GM19455 (cell line): ENCODE data around the gene RBBP8NL.
A peak's percentile ranks its signal among the peaks of the same experiment; 100 is the strongest.

ENCODE experiments used
- ATAC-seq: cut with Tn5 transposase; IDR thresholded peaks from one replicate; pipeline ENCODE4 v1.9.1; 2021; ENCODE audit not compliant: unreplicated experiment

Gene RBBP8NL

DNA sequence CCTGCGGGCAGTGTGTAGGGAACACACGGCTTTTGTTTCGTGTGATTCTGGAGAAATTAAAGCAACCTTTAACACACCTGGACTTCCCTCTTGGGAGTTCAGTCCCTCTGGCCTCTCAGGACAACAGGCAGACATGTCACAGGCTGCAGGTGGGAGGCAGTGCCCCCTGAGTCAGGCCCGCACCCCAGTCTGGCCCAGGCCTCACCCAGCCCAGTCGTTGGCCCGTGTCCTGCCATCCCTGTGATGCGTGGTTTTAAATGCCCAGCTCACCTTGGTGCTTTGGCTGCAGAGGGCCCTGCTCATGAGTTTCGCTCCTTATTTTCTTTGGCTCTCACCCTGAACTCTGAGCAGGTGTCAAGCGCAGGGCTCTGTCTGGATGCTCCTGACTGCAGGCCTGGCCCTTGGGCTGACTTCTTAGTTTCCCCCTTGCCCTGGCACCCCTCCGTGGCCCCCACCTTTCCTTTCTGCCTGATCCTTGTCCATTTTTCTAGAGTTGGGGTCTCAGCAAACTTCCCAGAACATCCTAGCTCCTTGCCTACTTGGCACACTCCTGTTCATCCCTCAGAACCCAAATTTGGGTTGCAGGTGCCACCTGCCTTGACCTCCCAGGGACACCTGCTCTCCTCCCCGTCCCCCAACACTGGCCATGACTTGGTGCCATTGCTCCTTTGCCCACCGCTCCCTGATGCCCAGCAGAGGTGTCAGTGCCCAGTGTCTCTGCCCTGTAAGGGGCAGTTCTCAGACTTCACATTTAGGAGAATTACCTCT, 18.1 kb downstream of the RBBP8NL start:
- no peak for ATAC-seq

DNA sequence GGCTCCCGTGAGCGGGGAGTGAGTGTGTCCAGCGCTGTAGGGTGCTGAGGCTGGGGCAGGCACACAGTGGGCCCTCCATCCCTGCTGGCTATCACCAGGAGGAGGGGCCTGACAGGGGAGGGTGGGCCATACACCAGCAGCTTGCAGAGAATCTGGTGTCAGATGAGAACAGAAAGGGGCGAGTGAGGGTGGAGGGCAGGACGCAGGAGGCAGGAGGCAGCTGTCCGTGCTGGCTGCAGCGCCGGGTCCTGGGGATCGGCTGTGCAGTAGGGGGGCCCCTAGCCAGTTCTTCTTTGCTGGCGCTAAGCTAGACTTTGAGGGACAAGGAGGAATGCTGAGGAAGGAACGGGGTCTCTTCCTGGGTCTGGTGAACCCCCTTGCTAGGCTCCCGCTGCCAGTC, 18.7 kb downstream of the RBBP8NL start:
- no peak for ATAC-seq

DNA sequence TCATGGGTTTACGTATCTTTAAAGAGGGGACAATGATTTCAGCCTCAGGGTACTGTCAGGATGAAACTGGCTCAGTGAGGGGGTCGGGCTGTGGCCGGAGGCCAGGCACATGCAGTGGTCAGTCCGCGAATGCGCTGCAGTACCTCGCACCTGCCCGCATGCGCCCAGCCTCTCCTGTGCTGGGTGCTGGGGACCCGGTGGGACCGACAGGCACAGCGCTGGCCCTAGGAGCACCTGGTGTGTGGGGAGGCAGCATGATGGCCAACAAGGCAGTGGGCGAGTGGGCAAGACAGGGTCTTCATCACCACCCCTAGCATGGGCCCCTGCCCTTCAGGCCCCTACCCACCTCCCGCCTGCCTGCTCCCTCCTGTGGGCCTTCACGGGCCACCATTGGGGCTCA, 19.3 kb downstream of the RBBP8NL start:
- no peak for ATAC-seq

DNA sequence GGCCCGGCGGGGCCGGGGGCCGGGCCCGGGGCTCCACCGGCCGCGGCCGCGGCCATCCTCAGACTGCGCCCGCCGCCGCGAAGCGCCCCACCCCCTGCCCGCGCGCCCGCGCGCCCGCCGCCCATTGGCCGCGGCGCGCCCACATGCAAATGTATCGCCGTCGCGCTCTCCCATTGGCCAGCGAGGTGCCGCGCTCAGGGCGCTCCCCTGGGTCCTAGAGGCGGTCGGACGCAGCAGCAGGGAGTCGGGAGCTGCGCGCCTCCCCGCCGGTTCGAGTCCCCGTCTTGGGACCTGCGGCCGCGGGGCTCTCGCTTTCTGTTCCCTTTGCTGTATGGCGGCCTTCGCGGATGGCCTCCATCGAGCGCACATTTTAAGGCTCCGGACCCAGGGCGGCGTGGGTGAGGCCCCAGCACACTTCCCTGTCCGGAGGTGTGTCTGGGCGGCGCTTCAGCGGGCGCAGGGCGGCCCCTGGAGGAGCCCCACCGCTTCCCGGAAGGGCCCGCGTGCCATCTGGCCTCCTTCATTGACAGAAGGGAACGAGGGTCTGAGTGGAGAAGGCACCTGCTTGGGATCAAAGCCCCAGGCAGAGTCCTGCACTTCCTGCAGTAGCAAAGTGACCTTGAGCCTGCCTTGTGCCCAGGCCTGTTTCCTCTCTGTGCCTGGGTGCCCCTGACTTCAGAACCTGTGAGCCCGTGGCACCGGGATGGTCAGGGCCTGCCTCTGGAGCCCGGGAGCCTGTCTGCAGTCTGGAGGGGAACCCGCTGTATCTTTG, 19.9 kb downstream of the RBBP8NL start, which contains the start of gene CABLES2:
Gene CABLES2 (minus strand): TSS at position 65 of the 772 bp plus-strand sequence. CDS start 9 bp downstream, at position 56.
- ATAC-seq = peak; percentile 85

DNA sequence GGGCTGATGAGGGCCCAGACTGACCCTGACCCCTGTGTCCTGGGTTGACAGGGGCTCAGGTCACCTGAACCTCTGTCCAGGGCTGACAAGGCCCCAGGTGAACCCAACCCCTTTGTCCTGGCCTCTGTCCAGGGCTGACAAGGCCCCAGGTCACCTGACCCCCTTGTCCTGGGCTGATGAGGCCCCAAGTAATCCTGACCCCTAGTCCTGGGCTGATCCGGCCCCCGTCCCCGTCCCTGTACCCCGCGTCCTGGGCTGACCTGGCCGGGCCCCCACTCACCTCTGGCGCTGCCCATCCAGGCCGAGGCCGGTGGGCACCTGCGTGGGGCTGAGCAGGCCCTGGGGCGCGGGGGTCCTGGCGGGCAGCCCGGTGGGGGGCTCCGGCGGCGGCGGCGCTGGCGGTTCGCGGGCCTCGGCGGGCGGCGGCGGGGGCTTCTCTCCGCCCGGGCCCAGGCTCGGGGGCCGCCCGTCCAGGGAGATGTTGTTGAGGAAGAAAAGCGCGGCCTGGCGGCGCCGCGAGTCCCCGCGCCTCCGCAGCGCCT, 20.6 kb downstream of the RBBP8NL start:
- peak; percentile 7 for ATAC-seq

DNA sequence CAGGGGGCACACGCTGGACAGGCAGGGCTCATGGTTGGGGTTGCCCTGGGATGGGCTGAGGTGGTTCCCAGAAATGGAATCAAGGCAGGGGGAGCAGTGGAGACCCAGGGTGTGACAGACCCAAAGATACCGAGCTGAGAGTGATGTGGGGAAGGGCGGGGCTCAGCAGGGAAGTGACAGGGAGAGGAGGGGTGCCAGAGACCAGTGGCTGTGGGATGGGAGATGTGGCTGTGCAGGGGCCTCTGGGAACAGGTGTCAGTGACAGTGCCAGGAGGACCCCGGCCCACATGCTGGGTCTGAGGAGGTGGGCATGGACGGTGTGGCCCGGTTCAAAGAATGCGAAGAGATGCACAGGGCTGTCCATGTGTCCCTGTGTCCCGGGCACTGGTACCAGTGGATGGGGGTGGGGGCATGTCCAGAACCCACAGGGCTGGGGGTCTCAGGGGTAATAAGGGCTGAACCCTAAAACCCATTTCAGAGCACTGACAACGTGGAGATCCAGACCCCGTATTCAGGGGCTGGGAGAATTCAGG, 21.3 kb downstream of the RBBP8NL start:
- no peak for ATAC-seq

DNA sequence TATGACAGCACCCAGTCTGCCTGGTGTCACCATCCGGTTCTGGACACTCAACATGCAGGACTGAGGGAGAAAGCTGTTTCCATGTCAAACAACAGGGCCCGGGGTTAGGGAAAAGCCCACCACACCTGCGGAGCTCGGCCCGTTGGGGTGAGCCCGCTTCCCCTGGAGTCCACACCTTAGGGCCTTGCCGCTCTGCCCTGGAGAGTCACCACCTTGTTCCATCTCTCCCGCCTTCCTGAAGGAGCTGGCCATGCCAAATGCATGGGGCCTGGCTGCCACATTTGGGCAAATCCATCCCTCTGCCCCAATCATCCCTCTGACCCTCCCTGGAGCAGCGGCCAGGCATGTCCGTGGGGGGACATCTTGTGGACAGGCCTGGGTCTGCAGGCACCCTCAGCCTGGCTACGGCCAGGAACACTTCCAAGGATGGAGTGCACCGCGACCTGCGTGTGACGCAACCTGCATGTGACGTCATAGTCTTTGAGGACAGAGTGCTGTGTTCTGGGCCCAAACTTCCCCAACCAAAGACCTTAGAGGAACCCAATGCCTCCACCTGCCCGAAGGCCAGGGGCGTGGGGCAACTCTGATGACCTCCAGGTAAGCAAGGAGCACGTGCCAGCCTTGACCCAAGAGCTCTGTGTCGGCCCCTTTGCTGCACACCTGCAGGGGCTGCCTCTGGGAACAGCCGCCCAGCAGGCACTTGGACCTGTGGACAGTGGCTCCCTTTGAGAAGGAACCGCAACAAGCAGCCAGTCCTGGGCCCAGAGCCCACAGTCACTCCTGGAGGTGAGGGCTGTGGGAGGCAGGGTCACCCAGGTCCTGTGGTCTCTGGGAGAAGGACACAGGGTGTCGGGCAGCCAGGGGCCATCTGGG, 22.0 kb downstream of the RBBP8NL start:
- ATAC-seq = no peak

DNA sequence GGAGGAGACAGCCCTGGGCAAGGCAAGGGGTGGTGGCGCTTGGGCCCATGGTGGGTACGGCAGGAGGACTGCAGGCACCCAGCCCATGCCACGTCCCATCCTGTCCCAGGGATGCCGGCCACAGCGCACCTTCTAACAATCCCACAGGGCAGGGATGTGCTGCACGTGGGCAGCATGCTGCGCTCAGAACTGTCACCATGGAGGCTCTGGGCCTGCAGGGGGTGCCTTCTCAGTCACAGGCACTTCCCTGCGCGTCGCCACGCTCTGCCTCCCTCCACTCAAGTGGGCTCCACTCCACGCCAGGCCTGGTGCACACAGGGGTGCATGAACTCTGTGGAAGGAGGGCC, 22.6 kb downstream of the RBBP8NL start:
- ATAC-seq = no peak

DNA sequence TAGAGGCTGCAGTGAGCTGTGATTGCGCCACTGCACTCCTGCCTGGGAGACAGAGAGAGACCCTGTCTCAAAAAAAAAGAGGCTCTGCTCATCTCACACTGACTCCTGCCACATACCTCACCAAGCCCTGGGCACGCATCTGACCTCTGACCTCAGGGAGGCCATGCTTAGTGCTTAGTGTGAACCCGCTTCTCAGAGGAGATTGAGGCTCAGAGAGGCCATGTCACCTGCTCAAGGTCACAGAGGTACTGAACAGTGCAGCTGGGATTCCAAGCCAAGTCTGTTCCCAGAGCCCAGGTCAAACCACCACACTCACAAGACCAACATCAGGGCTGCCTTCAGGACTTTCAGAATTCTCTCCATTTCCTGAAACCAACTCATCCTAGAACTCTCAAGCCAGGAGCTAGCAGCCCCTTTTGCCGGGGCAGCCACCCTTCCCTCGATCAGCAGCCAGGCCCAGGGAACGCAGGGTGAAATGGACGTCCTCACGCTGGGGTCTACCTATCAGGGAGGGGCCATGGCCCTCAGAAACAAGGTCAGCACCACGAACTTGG, 23.1 kb downstream of the RBBP8NL start:
- no peak for ATAC-seq

DNA sequence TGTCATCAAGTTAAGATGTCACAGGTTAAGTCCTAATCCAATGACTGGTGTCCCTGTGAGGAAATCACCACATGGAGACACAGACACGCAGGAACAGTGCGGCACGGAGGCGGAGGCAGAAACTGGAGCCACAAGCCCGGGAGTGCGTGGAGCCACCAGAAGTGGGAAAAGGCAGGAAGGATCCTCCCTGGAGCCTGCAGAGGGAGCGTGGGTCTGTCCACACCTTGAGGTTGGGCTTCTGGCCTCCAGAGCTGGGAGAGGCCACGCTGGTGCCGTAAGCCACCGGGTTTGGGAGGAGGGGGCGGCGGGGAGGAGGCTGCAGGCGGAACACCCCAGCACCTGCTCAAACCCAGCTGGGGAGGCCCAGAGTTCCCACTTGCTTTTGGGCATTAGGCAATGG, 24.0 kb downstream of the RBBP8NL start:
- ATAC-seq = no peak

DNA sequence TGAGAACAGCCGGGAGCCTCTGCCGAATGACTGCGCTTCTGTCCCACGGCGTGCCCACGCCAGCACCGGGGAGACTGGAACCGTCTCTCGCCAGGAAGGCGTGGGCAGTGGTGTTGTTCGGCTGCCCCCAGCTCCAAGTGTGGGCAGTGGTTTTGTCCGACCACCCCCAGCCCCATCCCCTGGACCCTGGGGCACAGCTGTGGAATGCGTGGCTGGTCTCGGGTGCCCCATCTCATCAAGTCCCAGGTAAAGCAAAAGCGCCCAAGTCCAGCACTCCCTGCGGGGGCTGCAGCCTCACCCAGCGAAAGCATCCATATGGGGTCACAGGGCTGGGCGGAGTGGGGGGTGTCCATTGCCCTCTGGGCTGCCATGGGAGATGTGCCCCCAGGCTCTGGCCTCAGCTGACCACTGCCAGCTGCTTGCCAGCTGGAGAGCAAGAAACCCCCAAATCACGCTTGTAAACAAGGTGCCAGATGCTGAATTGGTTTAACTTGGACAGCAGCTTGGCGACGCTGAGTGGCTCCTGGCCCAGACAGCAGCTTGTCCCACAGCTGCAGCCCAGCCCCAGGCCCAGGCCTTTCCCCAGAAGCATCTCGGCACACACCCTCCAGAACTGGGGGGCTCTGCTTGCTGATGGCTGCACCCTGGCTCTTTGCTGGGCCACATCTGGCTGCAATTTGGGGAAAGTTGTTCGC, 24.7 kb downstream of the RBBP8NL start:
- ATAC-seq = no peak

DNA sequence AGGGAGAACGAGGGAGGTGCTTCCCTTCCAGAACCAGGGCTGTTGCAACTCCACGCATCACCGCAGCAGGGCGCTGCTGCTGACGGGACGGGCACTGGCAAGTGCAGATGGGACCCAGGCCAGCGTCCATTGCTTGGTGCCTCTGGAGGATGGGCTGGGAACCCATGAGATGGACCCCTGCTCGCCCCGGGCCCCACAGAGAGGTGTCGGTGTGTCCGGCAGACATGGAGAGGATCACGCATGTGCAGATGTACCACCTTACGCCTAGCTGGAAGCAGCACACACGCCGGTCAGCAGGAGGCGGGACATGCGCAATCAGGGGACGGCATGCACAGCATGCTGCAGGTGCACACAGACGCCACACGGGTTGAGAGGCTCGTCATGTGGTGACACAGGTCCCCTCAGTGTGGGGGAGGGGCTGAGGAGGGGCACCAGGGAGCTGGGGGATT, 26.0 kb downstream of the RBBP8NL start:
- no peak for ATAC-seq

DNA sequence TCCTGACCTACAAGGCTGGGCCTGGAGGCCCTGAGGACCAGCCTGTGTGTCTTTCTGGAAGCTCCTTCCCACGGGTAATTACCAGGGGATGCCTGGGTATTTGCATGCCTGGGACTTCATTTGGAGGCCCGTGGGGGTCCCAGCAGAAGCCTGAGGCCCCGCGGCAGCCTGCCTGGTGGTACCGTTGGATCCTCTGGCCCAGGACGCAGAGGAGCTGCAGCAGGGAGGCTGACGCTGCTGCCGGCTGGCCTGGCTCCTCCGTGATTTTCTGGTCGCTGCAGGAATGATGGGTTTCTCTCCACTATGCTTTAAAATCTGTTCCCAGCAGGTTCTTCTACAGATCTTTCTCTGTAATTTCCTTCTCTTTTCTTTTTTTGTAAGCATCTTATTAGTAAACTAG, 26.8 kb downstream of the RBBP8NL start:
- ATAC-seq = no peak

DNA sequence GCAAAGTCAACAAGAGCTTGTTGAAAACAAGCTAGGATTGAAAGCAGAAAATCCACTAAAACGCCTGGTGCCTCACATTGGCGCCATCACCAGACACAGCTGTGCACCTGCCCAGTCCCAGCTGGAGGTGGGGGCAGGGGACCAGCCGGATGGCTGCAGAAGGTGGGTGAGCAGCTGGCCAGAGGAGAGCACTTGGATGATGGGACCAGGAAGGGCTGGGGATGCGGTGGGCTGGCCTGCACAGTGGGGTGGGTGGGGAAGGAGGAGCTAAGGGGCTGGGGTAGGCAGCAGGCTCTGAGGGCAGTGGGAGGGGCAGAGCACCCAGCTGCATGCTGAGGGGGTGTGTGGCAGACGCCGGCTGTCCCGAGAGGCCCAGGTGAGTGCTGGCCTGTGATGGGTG, 27.3 kb downstream of the RBBP8NL start:
- ATAC-seq = no peak

DNA sequence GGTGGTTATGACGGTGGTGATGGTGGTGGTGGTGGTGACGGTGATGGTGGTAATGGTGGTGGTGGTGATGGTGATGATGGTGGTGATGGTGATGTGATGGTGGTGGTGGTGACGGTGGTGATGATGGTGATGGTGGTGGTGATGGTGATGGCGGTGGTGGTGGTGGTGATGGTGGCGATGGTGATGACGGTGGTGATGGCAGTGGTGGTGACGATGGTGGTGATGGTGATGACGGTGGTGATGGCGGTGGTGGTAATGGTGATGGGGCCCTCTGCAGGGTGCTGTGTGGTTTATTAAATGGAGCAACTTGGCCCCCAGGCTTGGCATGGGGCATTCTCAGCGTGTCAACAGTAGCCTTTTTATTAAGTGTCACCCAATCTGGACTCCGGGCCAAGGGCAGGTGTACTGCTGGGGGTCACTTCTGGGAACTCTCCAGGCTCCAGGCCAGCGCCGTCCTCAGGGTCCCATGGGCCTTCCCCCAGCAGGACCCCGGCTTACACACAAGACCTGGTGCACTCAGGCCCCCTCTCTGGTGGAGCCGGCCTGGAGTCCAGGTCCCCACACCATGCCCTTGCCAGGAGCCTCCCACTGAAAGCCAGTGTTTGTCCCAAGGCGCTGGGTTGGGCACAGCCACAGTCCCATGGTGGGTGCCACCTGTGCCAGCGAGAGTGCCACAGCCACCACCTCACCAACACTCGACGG, 29.1 kb downstream of the RBBP8NL start:
- no peak for ATAC-seq

DNA sequence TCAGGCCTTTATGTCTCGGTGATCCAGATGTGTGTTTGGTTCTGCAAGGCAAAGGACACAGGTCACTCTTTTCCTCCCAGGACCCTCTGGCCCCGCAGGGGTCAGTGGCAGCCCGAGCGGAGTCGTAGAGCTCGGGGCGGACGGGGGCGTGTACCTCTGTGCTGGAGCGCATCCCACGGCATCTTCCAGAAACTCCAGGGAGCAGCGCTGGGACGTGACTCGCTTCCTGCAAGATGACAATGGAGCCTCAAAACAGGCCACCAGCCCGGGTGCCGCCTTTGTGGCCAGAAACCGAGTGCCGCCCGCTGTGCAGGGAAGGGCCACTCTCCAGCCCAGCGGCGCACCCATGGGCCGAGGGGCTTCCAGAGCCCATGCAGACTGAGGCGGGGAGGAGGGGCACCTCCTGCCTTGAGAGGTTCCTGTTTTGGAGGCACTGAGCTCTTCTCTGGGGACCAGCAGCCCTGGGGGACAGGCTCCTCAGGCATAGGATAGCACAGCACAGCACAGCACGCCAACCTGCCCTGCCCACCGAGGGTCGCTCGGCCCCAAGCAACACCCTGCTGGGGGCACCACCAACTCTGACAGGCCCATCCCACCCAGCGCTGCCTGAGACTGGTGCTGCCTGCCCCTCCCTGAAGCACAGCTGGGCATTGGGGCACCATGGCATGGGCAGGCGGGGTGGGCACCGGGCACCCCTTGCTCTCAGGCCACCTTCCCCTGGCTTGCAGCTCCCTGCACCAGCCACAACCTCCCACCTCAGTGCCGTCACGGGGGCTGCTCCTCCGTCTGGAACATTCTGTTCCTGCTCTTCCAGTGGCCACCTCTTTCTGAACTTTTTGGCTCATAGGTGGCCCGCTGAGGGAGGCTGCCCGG, 30.7 kb downstream of the RBBP8NL start:
- no peak for ATAC-seq

DNA sequence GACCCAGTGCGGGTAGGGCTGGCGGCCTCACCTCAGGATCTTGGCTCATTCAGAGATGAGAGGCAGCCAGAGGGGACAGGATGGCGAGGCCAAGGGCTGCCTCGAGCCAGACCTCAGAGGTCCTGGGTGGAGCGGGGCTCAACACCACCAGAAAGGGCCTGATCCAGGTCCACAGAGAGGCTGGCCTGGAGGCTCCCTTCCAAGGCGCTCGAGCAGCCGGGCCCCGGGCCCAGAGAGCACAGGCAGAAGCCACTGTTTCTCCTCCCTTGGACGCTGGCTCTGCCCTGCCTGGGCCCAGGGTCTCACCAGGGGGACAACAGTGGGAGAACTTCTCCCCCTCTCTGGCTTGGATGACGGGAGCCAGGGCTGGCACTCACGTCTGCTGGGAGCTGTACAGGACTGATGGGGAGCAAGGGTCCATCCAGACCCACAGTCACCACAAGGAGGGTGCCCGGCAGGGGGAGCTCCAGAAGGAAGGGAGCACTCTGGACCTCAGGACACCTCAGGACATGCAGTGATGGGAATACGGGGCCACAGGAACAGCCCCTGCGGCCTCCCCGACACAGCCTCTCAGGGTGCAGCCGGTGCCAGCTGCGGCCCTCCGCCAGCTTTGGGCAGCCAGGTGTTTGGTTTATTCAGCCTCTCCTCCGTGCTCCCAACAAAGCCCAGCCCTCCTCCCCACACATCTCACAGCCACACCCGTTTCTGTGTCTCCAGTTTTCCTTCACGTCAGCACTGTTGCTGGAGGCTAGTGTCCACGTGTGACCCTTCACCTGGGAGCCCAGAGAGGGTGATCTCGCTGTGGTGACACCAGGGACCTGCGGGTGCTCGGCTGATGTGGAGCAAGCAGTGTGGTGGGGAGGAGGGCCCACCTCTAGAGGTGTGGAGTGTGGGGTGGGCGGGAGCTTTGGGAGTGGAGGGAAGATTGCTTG, 31.8 kb downstream of the RBBP8NL start:
- no peak for ATAC-seq
